HG03432 (cell line): ENCODE data around the gene LDLRAD4.

Experiments
- ATAC-seq: cut with Tn5 transposase; IDR thresholded peaks from one replicate; pipeline ENCODE4 v1.9.1; 2021; ENCODE audit warnings: mild to moderate bottlenecking, moderate library complexity; ENCODE audit not compliant: unreplicated experiment

LDLRAD4 gene

GRCh38 chr18:13280070-13280795, 61.7 kb downstream of the LDLRAD4 start:
- ATAC-seq = no peak

- ATAC-seq = no peak
Observed at GRCh38 chr18:13281406-13281805, 62.8 kb downstream of the LDLRAD4 start.

GRCh38 chr18:13283746-13284145, 65.2 kb downstream of the LDLRAD4 start:
- no peak for ATAC-seq

GRCh38 chr18:13284330-13285027, 65.9 kb downstream of the LDLRAD4 start:
- ATAC-seq = no peak

DNA sequence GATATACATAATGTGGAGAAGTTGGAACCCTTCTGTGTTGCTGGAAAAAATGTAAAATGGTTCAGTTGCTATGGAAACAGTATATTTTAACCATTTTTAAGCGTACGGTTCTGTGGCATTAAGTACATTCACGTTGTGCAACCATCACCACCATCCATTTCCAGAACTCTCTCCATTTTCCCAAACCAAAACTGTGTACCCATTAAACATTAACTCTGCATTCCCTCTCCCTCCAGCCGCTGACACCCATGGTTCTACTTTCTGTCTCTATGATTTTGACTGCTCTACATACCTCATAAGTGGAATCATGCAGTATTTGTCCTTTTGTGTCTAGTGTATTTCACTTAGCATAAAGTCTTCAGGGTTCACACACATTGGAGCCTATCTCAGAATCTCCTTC, 67.3 kb downstream of the LDLRAD4 start:
- ATAC-seq = no peak

- ATAC-seq = no peak
Observed at GRCh38 chr18:13286456-13287125, 68.0 kb downstream of the LDLRAD4 start.

- no peak for ATAC-seq
Observed at GRCh38 chr18:13287372-13287771, 68.8 kb downstream of the LDLRAD4 start.

- ATAC-seq = peak; percentile 53
Observed at GRCh38 chr18:13288509-13289133, 70.1 kb downstream of the LDLRAD4 start.

GRCh38 chr18:13289481-13290205, 71.1 kb downstream of the LDLRAD4 start:
- peak; percentile 51 for ATAC-seq

DNA sequence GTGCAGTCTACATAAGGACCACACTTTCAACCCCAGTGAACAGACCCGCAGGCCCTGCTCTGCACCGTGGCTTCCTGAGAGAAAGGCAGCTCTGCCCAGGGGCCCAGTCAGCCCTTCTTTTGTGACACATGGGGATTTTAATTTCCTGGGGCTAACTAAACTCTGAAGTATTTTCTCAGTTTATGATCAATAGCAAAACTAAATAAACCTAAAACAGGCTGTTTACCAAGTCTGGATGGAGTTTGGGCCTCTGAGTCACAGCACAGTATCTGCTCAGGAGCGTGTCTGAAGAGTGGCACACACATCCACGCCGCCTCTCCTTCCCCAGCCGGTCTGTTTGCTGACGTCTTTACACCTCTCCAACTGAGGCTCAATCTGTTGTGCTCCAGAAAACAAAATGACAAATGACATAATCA, 72.3 kb downstream of the LDLRAD4 start:
- ATAC-seq = no peak

DNA sequence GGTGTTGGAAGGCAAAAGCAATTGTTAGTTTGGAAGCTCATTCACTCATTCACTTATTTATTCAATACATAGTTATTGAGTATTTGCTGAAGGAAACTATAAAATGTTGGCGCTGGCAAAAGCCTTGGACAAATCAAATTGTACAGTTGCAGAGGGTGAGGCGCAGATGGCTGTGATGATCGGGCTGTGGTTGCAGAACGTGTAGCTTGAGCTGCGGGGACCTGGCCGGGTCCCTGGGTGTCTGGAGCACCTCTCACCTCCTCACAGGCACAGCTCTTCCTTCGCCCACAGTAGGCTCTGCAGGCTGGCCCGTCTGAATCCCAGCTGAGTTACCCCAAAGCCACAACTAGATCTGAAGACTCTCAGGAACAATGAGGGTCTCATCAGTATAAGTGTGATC, 72.7 kb downstream of the LDLRAD4 start:
- ATAC-seq = no peak

DNA sequence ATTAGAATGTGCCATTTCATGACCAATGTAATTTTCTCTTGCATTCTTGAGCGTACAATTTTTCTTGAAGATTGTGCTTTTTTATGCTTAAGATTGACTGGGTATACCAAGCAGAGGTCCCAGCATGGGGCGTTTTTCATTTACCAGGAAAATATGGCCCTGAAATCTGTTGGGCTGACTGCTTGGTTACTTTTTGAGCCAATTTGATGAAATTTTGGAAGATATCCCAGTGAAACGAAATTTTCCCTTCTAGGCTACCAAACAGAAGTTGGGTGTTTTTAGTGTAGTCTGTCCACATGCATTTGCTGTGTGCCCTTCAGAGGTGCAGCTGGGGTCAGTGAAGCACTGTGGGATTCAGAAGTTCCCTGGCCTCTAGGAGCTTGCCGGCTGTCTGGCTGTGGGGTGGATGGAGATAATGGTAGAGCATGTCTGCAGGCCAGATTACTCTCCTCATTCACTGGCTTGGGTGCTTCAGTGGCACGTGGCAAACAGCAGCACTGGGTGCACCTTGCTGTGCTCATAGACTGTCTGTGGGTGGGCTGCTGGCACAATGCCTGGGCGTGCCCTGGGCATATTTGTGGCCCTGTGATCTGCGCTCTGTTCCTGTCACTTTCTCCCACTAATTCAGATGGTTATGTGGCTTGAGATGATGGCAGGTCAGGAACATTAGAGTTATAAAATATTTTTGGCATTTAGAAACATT, 73.3 kb downstream of the LDLRAD4 start:
- no peak for ATAC-seq

- ATAC-seq = no peak
Observed at GRCh38 chr18:13292736-13293135, 74.2 kb downstream of the LDLRAD4 start.

- no peak for ATAC-seq
Observed at GRCh38 chr18:13294309-13294708, 75.7 kb downstream of the LDLRAD4 start.

GRCh38 chr18:13295894-13296293, 77.3 kb downstream of the LDLRAD4 start:
- ATAC-seq = no peak

GRCh38 chr18:13296867-13297574, 78.5 kb downstream of the LDLRAD4 start:
- ATAC-seq = no peak

GRCh38 chr18:13298262-13298661, 79.7 kb downstream of the LDLRAD4 start:
- no peak for ATAC-seq

DNA sequence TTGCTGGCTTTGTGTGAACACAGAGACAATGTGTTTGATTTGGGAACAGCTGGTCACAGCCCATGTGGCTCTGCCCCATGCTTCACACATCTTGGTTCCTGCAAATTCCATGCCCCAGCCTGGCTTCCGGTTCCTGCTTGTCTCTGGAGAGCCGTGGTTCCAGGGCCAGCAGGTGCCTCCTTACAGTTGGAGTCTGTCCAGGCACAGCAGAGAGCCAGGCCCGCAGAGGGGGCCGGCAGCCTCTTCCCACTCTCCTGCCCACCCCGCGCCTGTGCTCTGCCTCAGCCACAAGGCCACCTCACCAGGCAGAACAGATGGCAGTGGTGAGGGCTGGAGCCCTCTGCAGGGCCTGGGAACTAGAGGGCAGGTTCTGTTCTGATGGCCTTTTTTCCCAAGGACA, 81.5 kb downstream of the LDLRAD4 start:
- no peak for ATAC-seq

GRCh38 chr18:13300796-13301195, 82.2 kb downstream of the LDLRAD4 start:
- no peak for ATAC-seq

- ATAC-seq = no peak
Observed at GRCh38 chr18:13302040-13302439, 83.5 kb downstream of the LDLRAD4 start.
